GM12878 (cell line): Measurements from ENCODE around the gene MAP3K10.

Experiments
- FOXM1 ChIP-seq: IDR thresholded peaks from 2 replicates; pipeline ENCODE4 v1.6.1; 2012; ENCODE audit warnings: low read depth, mild to moderate bottlenecking, inconsistent platforms, low read length, moderate library complexity
- JUND ChIP-seq: IDR thresholded peaks from 2 replicates; pipeline ENCODE4 v1.6.1; 2012; ENCODE audit warnings: low read depth, mild to moderate bottlenecking, low read length, improper control_type of control experiment, moderate library complexity
- POLR2A ChIP-seq: IDR thresholded peaks from 2 replicates; pipeline ENCODE4 v1.6.1; 2011; ENCODE audit warnings: low read depth, mild to moderate bottlenecking, low read length
- ZBTB11 ChIP-seq: fragments of 450-650 bp; formaldehyde crosslinking; IDR thresholded peaks from 2 replicates; pipeline ENCODE4 v1.5.0; 2022; ENCODE audit warnings: mild to moderate bottlenecking, missing genetic modification characterization
- ZBTB40 ChIP-seq: fragments of 450-650 bp; IDR thresholded peaks from 2 replicates; pipeline ENCODE4 v1.6.1; 2016; ENCODE audit warnings: mild to moderate bottlenecking, moderate library complexity, borderline replicate concordance

DNA sequence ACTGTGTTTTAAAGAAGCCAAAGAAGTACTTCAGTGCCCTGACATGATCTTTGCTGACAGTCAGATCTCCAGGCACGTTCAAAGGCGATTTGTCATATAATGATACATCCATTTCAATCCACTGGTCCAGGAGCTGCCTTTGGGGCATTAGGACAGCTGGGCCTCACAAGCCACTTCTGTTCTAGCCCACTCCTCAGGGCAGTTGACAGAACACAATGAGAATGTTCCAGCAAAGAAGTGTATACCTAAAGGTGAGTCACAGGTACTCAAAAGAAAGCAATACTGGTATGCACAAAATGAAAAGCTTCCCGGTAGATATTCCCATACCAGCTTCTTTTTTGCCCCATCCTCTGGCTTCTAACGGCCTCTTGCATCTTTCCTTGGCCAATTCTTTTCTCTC lies 12.5 kb upstream of the MAP3K10 start:
- TF ChIP-seq ZBTB40 (no peak), ZBTB11 (CRISPR knock-in tag) (no peak), FOXM1 (no peak), JUND (no peak), POLR2A (no peak)
